ENCODE data around the gene MSI2. TPM values are rescaled to one million over a fixed set of nuclear protein-coding genes. Genes with fewer than 3 reads are reported as not detected.

The MSI2 gene
- total RNA-seq, 2 donors from 2014 or later, result 23.2 to 30.9 TPM

- DNase-seq (ENCODE audit: low spot score), result no peak
- intact Hi-C loops (cut with DNase I), result loop anchor here in 1 of 2 donors (10.0 kb wide), 1 partner anchor 133 kb away; no protein-coding TSS in a partner anchor
These were observed 275.6 kb downstream of the MSI2 start for GRCh38 chr17:57531648-57532504.

DNA sequence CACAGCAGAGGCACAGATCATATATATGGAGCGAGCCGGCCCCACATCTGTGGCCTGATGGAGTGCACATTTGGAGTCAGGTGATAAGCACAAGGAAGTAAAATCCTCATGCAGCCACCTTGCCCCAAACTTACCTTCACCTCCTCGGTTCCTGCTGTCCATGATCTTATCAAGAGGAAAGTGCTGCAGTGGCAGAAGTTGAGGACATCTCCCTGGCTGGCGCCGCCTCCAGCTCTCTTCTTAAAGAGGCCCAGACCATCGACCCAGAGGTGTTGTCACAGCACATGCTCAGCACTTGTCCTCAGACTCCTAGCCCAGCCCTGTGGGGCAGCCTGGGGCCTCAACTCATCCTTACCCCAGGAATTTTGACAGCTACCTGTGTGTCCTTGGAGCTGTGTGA, 276.2 kb downstream of the MSI2 start:
- DNase-seq (ENCODE audit: low spot score), result no peak
- intact Hi-C loops (cut with DNase I), result loop anchor here in 1 of 2 donors (10.0 kb wide), 1 partner anchor 132 kb away; no protein-coding TSS in a partner anchor

DNA sequence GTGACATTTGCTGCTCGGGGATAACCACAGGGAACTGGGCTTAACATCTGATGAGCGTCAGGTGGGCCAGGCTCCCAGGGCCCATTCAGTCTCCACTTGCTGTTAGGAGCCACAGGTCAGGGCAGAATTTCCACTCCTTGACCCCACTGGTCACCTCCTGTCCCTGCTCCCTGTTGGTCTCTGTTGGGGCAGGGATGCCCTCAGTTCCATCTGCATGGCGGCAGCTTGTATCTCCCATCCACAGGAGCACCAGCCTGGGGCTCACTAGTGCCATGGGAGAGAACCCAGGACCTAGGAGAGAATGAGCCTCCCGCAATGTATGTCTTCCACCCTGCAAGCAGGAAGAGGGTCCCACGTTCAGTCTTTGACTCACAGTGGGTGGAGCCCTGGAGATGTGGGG, 276.6 kb downstream of the MSI2 start:
- intact Hi-C loops (cut with DNase I), result loop anchor here in 1 of 2 donors (10.0 kb wide), 1 partner anchor 132 kb away; no protein-coding TSS in a partner anchor
- DNase-seq (ENCODE audit: low spot score), result no peak

GRCh38 chr17:57533684-57534305, 277.5 kb downstream of the MSI2 start:
- intact Hi-C loops (cut with DNase I), result loop anchor here in 1 of 2 donors (10.0 kb wide), 1 partner anchor 131 kb away; no protein-coding TSS in a partner anchor
- no peak for DNase-seq (ENCODE audit: low spot score)

DNA sequence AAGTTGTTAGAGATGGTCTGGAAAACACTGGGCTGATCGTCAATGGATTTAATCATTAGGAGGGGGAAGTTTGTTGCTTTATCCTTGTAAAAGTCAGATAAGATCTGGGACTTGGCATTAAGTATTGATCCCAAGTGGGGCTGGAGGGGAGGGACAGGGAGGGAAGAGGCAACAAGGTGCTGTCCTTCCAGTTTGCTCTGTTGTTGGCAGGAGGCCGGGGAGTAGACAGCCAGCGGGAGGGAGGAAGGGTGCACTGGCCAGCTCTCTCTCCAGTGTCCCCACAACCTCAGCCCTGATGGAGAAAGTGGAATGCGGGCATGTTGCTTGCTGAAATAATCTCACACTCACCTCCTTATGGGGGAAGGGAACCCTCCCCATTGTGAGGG, 278.5 kb downstream of the MSI2 start:
- intact Hi-C loops (cut with DNase I), result loop anchor here in 1 of 2 donors (10.0 kb wide), 1 partner anchor 130 kb away; no protein-coding TSS in a partner anchor
- no peak for DNase-seq (ENCODE audit: low spot score)

DNA sequence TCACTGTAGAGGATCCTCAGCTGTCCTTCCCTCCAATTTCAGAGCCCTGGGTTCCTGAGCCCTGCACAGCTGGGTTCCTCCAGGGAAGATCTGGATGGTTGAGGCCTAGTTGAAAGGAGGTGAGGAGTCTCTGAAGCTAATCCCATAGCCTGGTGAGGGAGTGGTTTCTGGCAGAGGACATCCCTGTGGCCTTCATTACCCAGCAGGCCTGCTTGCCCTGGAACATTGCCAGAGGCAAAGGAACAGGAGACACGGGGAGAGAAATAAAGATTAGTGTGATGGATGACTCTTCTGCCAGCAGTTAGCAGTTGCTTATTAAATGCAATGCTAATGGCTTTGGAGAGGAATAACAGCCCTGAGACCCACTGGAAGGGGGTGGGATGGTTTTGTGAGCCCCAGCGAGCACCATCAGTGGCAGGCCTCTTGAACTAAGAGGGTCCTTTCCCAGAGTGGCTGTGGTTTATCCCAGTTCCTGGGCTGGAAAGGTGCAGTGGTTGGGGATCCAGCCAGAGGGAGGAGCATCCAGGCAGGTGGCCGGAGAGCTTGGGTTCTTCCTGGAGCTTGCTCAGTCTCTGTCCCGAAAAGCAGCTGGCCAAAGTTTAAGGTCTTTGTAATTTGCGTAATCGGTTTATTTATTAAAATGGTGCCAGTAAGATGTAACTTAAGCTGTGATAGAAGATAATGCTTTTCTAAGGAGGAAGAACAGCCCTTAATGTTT, 279.1 kb downstream of the MSI2 start:
- no peak for DNase-seq (ENCODE audit: low spot score)
- intact Hi-C loops (cut with DNase I), result loop anchor here in 1 of 2 donors (10.0 kb wide), 1 partner anchor 129 kb away; no protein-coding TSS in a partner anchor

DNA sequence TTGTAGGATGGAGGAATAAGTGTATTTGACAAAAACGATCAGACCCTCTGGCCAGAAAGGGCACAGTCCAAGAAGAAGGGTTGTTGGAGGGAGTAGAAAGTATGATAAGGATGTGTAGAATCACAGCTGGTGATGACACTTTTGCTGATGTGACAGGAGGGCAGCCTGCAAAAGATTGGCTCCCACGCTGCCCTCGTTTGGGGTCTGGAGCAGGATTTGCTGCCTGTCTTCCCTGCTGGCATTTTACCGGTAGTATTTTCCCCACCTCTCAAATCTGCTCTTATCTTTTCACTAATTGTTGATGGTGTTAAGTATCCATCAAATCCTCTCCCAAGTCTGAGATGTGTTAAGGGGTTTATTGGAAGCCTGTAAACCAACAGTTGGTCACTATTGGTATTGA, 280.0 kb downstream of the MSI2 start:
- DNase-seq (ENCODE audit: low spot score), result no peak
- intact Hi-C loops (cut with DNase I), result loop anchor here in 1 of 2 donors (10.0 kb wide), 1 partner anchor 129 kb away; no protein-coding TSS in a partner anchor

GRCh38 chr17:57536789-57537523, 280.6 kb downstream of the MSI2 start:
- intact Hi-C loops (cut with DNase I), result loop anchor here in 1 of 2 donors (10.0 kb wide), 1 partner anchor 128 kb away; no protein-coding TSS in a partner anchor

DNA sequence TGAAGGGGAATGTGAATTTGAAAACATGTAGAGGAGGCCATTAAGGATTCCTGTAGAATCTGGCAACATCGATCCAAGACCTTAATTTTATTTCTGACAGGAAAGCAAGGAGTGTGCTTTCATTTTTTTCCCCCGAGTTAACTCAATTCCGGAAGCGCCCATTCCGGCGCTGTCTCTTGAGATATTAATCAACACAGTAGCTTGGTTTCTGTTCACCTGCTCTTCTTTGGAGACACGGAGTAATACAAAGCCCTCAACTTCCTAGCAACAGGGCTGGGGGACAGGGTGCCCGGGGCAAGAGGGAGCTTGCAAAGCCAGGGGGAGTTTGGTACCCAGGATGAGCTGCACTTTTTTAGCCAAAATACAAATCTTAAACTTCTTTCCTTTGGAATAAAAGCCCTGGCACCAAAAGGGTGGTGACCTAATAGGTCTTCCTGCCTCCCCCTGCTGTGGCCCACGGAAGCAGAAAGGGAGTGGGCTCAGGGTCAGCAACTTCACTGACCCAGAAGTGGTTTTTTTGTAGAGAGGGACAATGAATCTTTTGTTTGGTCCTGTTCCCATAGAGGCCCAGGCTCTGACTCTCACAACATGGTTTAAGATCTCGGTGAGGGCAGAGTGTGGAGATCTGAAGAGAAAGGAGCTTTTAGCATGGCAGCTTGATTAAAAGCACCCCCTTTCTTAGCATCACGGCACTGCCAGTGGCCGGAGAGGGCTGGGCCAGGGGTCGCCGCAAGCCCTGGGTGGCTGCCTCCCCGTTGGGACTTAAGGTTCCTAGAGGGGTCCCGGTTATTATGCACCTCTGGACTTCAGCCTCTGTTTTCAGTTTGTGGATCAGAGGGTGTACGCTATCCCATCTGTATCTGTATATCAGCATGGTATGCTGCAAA, 281.4 kb downstream of the MSI2 start:
- no peak for DNase-seq (ENCODE audit: low spot score)
- intact Hi-C loops (cut with DNase I), result loop anchor here in 1 of 2 donors (10.0 kb wide), 1 partner anchor 127 kb away; no protein-coding TSS in a partner anchor

More at GRCh38 chr17:57536789-57537523, 280.6 kb downstream of the MSI2 start:
- no peak for DNase-seq (ENCODE audit: low spot score)

- intact Hi-C loops (cut with DNase I), result loop anchor here in 1 of 2 donors (10.0 kb wide), 1 partner anchor 126 kb away; no protein-coding TSS in a partner anchor
- DNase-seq (ENCODE audit: low spot score), result no peak
These were observed 282.6 kb downstream of the MSI2 start for GRCh38 chr17:57538736-57539456.

- intact Hi-C loops (cut with DNase I), result loop anchor here in 1 of 2 donors (10.0 kb wide), 1 partner anchor 125 kb away; no protein-coding TSS in a partner anchor
- peak; percentile 41 for DNase-seq (ENCODE audit: low spot score)
These were observed 283.4 kb downstream of the MSI2 start for GRCh38 chr17:57539529-57540301.

- intact Hi-C loops (cut with DNase I), result no loop called here
- DNase-seq (ENCODE audit: low spot score), result no peak
These were observed 284.3 kb downstream of the MSI2 start for GRCh38 chr17:57540596-57540995.

- intact Hi-C loops (cut with DNase I), result no loop called here
- DNase-seq (ENCODE audit: low spot score), result no peak
These were observed 284.7 kb downstream of the MSI2 start for GRCh38 chr17:57541049-57541448.

DNA sequence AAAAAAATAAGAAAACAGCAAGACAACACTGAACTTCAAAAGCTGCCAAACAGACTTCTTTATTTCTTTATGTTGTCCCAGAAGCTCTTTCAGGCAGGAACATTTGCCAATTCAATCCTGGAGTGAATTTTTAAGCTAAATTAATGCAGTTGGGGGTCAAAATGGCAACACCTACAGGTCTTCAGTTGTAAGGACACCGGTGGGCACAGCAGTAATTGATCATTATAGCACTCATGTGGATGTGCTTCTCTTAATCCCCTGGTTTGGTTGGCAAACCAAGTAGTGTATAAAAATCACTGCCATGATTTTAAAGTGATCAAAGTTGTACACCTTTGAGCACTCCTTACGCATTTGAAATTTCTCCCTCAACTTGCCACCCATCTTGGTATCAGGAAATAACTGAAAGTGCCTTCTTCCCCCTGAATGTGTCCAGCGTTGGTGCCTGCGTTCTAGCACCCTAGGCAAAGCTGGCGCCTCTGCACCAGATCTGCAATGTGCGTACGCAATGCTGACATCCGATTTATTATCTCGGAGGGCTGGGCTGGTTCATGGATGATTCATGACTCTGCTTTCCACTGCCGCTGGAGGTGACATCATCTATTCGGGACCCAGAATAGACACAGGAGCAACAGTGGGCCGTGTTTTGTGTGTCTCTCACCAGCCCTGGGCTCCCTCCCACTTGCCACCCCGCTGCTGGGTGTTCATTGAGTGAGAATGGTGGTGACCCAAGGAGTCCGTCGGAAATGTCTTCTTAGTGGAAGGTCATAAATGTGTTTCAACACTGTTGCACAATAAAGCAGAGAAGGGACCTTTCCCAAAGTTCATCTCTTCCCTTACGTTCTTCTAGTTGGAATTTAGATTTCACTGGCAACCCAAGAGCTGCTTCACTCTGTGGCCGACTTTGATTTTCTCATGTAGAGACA, 285.4 kb downstream of the MSI2 start:
- DNase-seq (ENCODE audit: low spot score), result peak; percentile 87
- intact Hi-C loops (cut with DNase I), result no loop called here

DNA sequence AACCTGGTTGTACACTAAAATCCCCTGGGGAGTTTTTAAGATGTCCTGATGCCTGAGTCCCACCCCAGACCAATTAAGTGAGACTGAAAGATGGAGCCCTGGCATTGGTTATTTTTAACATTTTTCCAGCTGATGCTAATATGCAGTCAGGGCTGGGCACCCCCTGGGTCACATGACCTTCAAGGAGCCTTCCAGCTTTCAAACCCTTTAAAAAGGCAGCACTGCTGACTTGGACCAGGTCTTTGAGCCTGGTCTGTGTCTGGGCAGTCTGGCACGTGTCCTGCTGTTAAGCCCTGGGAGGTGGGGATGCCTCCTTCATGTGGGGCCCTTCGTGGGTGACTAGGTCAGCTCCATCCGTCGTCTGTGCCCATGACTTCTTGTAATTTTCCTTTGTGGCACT, 286.2 kb downstream of the MSI2 start:
- DNase-seq (ENCODE audit: low spot score), result peak; percentile 58
- intact Hi-C loops (cut with DNase I), result no loop called here
